Panc1 (cell line): Measurements from ENCODE around the gene GRAMD1B. TPM values are rescaled to one million over a fixed set of nuclear protein-coding genes. Genes with fewer than 3 reads are reported as not detected.

Experiments
- ATAC-seq: fragments of 200-7000 bp; cut with Tn5 transposase; 2 replicates; pipeline ENCODE4 v1.9.1; 2020; ENCODE audit warnings: mild to moderate bottlenecking, moderate library complexity
- BruUV-seq: library from RNA; stranded (reverse); fragments of 400-500 nt; replicated peaks from 2 replicates; lab custom pipeline; 2021; lab: Mats Ljungman, UMichigan
- CTCF ChIA-PET: fragments of 300-600 bp; sonication (Branson Sonifier 250); formaldehyde crosslinking; loops from one replicate; lab custom pipeline; 2022; ENCODE audit warnings: antibody characterized with exemption; lab: Charles Lee
- POLR2A ChIA-PET: fragments of 300-600 bp; sonication (Branson Sonifier 250); formaldehyde crosslinking; loops from one replicate; lab custom pipeline; 2022; ENCODE audit warnings: antibody characterized with exemption; lab: Charles Lee
- DNase-seq: peaks from one replicate; pipeline ENCODE4 v3.0.0-alpha.2; 2010; ENCODE audit warnings: low read depth, low spot score
- H3K27ac ChIP-seq: 2 replicates; pipeline ENCODE4 v1.5.1; 2011; ENCODE audit warnings: mild to moderate bottlenecking, low read length, inconsistent platforms
- H3K27me3 ChIP-seq: fragments of 200-500 bp; sonication (Bioruptor generic); 2 replicates; pipeline ENCODE4 v1.6.0; 2014; ENCODE audit warnings: low read length, inconsistent platforms; ENCODE audit not compliant: control insufficient read depth, insufficient read depth
- H3K36me3 ChIP-seq: fragments of 200-500 bp; sonication (Bioruptor generic); 2 replicates; pipeline ENCODE4 v1.5.1; 2014; ENCODE audit warnings: inconsistent platforms, mild to moderate bottlenecking, low read length, moderate library complexity; ENCODE audit not compliant: control insufficient read depth, insufficient read depth
- H3K4me1 ChIP-seq: 2 replicates; pipeline ENCODE4 v1.5.1; 2011; ENCODE audit warnings: inconsistent platforms, mild to moderate bottlenecking, low read length, moderate library complexity; ENCODE audit not compliant: control insufficient read depth, insufficient read depth
- H3K4me3 ChIP-seq, 2 experiments: 2 replicates each; pipeline ENCODE4 v1.5.1; 2011 to 2012; ENCODE audit warnings: low read depth in 2 of 2, low read length in 2 of 2, mild to moderate bottlenecking in 2 of 2, inconsistent platforms in 1 of 2, moderate library complexity in 1 of 2
- H3K9me3 ChIP-seq: fragments of 200-500 bp; sonication (Bioruptor generic); 2 replicates; pipeline ENCODE4 v1.5.1; 2014; ENCODE audit warnings: low read depth, mild to moderate bottlenecking, inconsistent platforms, low read length, moderate library complexity; ENCODE audit not compliant: control insufficient read depth, insufficient read depth
- CTCF ChIP-seq: fragments of 450-650 bp; IDR thresholded peaks from 2 replicates; pipeline ENCODE4 v1.5.1; 2017; ENCODE audit warnings: mild to moderate bottlenecking
- POLR2AphosphoS5 ChIP-seq: IDR thresholded peaks from 2 replicates; pipeline ENCODE4 v1.6.1; 2012; ENCODE audit warnings: mild to moderate bottlenecking, low read depth, low read length, moderate library complexity
- SIN3A ChIP-seq: IDR thresholded peaks from 2 replicates; pipeline ENCODE4 v1.6.1; 2012; ENCODE audit warnings: low read depth, mild to moderate bottlenecking, low read length, moderate library complexity, borderline replicate concordance; ENCODE audit not compliant: insufficient read depth
- TCF7L2 ChIP-seq: IDR thresholded peaks from 2 replicates; pipeline ENCODE4 v1.6.1; 2011; ENCODE audit warnings: mild to moderate bottlenecking, low read depth, low read length, inconsistent platforms
- in situ Hi-C: cut with HindIII; loops from 2 replicates; pipeline ENCODE4 v1.10.0; 2016; ENCODE audit warnings: low sequenced_read_pairs, low pct_unique_long_range_greater_than_20kb
- intact Hi-C: fragments of 100-400 bp; cut with micrococcal nuclease; formaldehyde crosslinking; loops from one replicate; pipeline ENCODE4 v1.10.0; 2022; ENCODE audit not compliant: unreplicated experiment
- total RNA-seq: library from RNA; stranded (reverse); gene quantifications from one replicate; pipeline ENCODE4 v1.2.1, GENCODE V29; 2021; ENCODE audit not compliant: unreplicated experiment
- TF ChIP-seq, protein P1 (sequence below), 2 experiments: IDR thresholded peaks; 2 replicates each; pipeline ENCODE4 v1.6.1; 2011 to 2012; ENCODE audit warnings: low read depth in 2 of 2, control low read depth in 1 of 2, low read length in 1 of 2, mild to moderate bottlenecking in 1 of 2, moderate library complexity in 1 of 2; ENCODE audit not compliant: insufficient read depth in 1 of 2

Gene GRAMD1B
- total RNA-seq, 1 experiment from 2014 or later: 0.46 TPM

DNA sequence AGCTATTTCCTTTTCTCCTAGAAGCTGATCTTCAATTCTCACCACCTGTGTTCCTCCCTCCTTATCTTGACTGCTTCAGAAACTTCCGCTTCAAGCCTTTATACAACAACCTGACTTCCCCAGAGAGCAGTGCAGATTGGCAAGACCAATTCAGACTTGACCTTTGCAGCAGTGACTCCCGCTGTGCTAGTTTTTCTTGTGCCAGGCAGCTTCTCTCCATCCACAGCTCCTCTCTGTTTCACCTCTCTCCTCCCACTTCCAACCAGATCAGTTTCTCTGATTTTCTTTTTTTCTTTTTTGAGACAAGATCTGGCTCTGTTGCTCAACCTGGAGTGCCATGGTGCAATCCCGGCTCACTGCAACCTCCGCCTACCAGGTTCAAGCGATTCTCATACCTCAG lies 74.3 kb downstream of the GRAMD1B start:
- ChIA-PET CTCF (interaction anchor here (0.6 kb wide), 1 partner anchor 77 kb away, joined by 3 read pairs; no protein-coding TSS in a partner anchor), POLR2A (no interaction called here)
- ATAC-seq: no peak
- Histone ChIP-seq H3K4me1 (no peaks in the 10 kb centered on the region), H3K4me3 (no peak overlapping the region), H3K9me3 (no peaks in the 10 kb centered on the region), H3K27ac (no peak overlapping the region), H3K27me3 (no peaks in the 10 kb centered on the region; the same call in 1 of the 2 replicates), H3K36me3 (no peaks in the 10 kb centered on the region)
- BruUV-seq: no TSS peak
- in situ Hi-C loops: no loop called here
- no peak for DNase-seq
- TF ChIP-seq, protein P1, sequence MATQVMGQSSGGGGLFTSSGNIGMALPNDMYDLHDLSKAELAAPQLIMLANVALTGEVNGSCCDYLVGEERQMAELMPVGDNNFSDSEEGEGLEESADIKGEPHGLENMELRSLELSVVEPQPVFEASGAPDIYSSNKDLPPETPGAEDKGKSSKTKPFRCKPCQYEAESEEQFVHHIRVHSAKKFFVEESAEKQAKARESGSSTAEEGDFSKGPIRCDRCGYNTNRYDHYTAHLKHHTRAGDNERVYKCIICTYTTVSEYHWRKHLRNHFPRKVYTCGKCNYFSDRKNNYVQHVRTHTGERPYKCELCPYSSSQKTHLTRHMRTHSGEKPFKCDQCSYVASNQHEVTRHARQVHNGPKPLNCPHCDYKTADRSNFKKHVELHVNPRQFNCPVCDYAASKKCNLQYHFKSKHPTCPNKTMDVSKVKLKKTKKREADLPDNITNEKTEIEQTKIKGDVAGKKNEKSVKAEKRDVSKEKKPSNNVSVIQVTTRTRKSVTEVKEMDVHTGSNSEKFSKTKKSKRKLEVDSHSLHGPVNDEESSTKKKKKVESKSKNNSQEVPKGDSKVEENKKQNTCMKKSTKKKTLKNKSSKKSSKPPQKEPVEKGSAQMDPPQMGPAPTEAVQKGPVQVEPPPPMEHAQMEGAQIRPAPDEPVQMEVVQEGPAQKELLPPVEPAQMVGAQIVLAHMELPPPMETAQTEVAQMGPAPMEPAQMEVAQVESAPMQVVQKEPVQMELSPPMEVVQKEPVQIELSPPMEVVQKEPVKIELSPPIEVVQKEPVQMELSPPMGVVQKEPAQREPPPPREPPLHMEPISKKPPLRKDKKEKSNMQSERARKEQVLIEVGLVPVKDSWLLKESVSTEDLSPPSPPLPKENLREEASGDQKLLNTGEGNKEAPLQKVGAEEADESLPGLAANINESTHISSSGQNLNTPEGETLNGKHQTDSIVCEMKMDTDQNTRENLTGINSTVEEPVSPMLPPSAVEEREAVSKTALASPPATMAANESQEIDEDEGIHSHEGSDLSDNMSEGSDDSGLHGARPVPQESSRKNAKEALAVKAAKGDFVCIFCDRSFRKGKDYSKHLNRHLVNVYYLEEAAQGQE (IDR thresholded peaks at IDR 0.05; ENCODE audit: insufficient read depth in 1 of 2, low read depth in 2 of 2, low read length in 1 of 2): no peak
- TF ChIP-seq CTCF: no peak
- no peak for TF ChIP-seq TCF7L2
- no peak for TF ChIP-seq POLR2AphosphoS5
- TF ChIP-seq SIN3A: no peak
- intact Hi-C loops: no loop called here

GRCh38 chr11:123505546-123506299 lies 75.7 kb downstream of the GRAMD1B start:
- BruUV-seq: no TSS peak
- POLR2A ChIA-PET: no interaction called here
- no peaks in the 10 kb centered on the region for H3K36me3 ChIP-seq
- H3K9me3 ChIP-seq: no peaks in the 10 kb centered on the region
- no peak overlapping the region for H3K27ac ChIP-seq
- in situ Hi-C loops: no loop called here
- no peak for TF ChIP-seq CTCF
- TF ChIP-seq TCF7L2: no peak
- TF ChIP-seq, protein P1 (IDR thresholded peaks at IDR 0.05; ENCODE audit: insufficient read depth in 1 of 2, low read depth in 2 of 2, low read length in 1 of 2): no peak
- TF ChIP-seq POLR2AphosphoS5: no peak
- no peak for TF ChIP-seq SIN3A
- H3K27me3 ChIP-seq: no peaks in the 10 kb centered on the region; the same call in 1 of the 2 replicates
- CTCF ChIA-PET: no interaction called here
- peak; percentile 29; the same call in 1 of the 2 replicates for ATAC-seq
- intact Hi-C loops: no loop called here
- DNase-seq: no peak
- H3K4me3 ChIP-seq: no peak overlapping the region
- no peaks in the 10 kb centered on the region; the same call in 1 of the 2 replicates for H3K4me1 ChIP-seq
